ENCODE measurements around the gene MAP3K20.

- TF ChIP-seq CTCF (conservative IDR thresholded peaks at IDR 0.05; ENCODE audit: low read depth, low read length) (no peak), EZH2 (IDR thresholded peaks at IDR 0.05; ENCODE audit: borderline replicate concordance, low read depth, low read length, poor library complexity, severe bottlenecking) (no peak)
Observed at GRCh38 chr2:173195100-173195499, 119.5 kb downstream of the MAP3K20 start.

Measured in A673 (cell line).